Endothelial cell of umbilical vein (primary cell): ENCODE data around the gene NRGN. TPM values are rescaled to one million over a fixed set of nuclear protein-coding genes. Genes with fewer than 3 reads are reported as not detected.
A peak's percentile ranks its signal among the peaks of the same experiment; 100 is the strongest.

Experiments used
- BruUV-seq: library from RNA; stranded (reverse); fragments of 400-500 nt; replicated peaks from 2 replicates; lab custom pipeline; 2021; lab: Mats Ljungman, UMichigan
- CTCF ChIA-PET: fragments of 300-600, 350-600 bp; sonication (Branson Sonifier 250); formaldehyde crosslinking; loops from one replicate; lab custom pipeline; 2021; ENCODE audit warnings: antibody characterized with exemption, inconsistent platforms; lab: Charles Lee
- POLR2A ChIA-PET: fragments of 300-600, 350-600 bp; sonication (Branson Sonifier 250); formaldehyde crosslinking; loops from one replicate; lab custom pipeline; 2021; ENCODE audit warnings: antibody characterized with exemption, inconsistent platforms; lab: Charles Lee
- DNase-seq: peaks from one replicate; pipeline ENCODE4 v3.0.0-alpha.2; 2011; ENCODE audit warnings: low read depth, low spot score
- FAIRE-seq: peaks from 2 replicates; lab custom pipeline; 2011; peaks lifted over from hg19 to GRCh38; lab: Jason Lieb, UNC
- H2AFZ ChIP-seq: 2 replicates; pipeline ENCODE4 v1.6.0; 2012; ENCODE audit warnings: low read depth, low read length, control low read depth, inconsistent platforms
- H3K27ac ChIP-seq: 2 replicates; pipeline ENCODE4 v1.5.1; 2011; ENCODE audit warnings: low read depth, mild to moderate bottlenecking, control low read depth, low read length, moderate library complexity; ENCODE audit not compliant: insufficient read depth
- H3K27me3 ChIP-seq, 2 experiments: 2 replicates each; pipeline versions ENCODE4 v1.6.0 to v1.6.1; 2011; ENCODE audit warnings: low read length in 2 of 2, mixed read lengths in 1 of 2; ENCODE audit not compliant: control insufficient read depth in 2 of 2, insufficient read depth in 2 of 2
- H3K36me3 ChIP-seq, 2 experiments: 2 replicates in 1 of 2; 3 replicates in 1 of 2; pipeline ENCODE4 v1.5.1; 2011; ENCODE audit warnings: low read length in 2 of 2, mild to moderate bottlenecking in 1 of 2, moderate library complexity in 1 of 2; ENCODE audit not compliant: control insufficient read depth in 2 of 2, insufficient read depth in 2 of 2; ENCODE audit errors: extremely low read depth in 1 of 2
- H3K4me1 ChIP-seq: 3 replicates; pipeline ENCODE4 v1.5.1; 2011; ENCODE audit warnings: mild to moderate bottlenecking, low read length; ENCODE audit not compliant: control insufficient read depth, insufficient read depth; ENCODE audit errors: extremely low read depth
- H3K4me2 ChIP-seq: 2 replicates; pipeline ENCODE4 v1.6.1; 2011; ENCODE audit warnings: low read length, control low read depth, mixed read lengths; ENCODE audit not compliant: insufficient read depth
- H3K4me3 ChIP-seq, 3 experiments: fragments of 200-600 bp in 1 of 3; sonication (generic), shearing (Covaris generic) in 1 of 3; replicated peaks in 1 of 3; 2 replicates each; pipeline ENCODE4 v1.5.1; 2011 to 2016; ENCODE audit warnings: control low read depth in 3 of 3, low read length in 3 of 3, mild to moderate bottlenecking in 2 of 3, inconsistent platforms in 1 of 3, low read depth in 1 of 3, moderate library complexity in 1 of 3; ENCODE audit not compliant: insufficient read depth in 1 of 3
- H3K79me2 ChIP-seq: 2 replicates; pipeline ENCODE4 v1.6.0; 2012; ENCODE audit warnings: low read length, inconsistent platforms; ENCODE audit not compliant: control insufficient read depth, insufficient read depth
- H3K9ac ChIP-seq: replicated peaks from 2 replicates; pipeline ENCODE3; 2011; ENCODE audit warnings: low read length, control low read depth; ENCODE audit not compliant: insufficient read depth; ENCODE audit errors: extremely low read depth
- H3K9me1 ChIP-seq: replicated peaks from 3 replicates; pipeline ENCODE4 v1.6.0; 2011; ENCODE audit warnings: mild to moderate bottlenecking, low read length; ENCODE audit not compliant: control insufficient read depth, insufficient read depth; ENCODE audit errors: extremely low read depth
- H3K9me3 ChIP-seq: replicated peaks from 2 replicates; pipeline ENCODE4 v1.5.1; 2012; ENCODE audit warnings: low read length, inconsistent platforms; ENCODE audit not compliant: control insufficient read depth, insufficient read depth
- H4K20me1 ChIP-seq: replicated peaks from 2 replicates; pipeline ENCODE3; 2011; ENCODE audit warnings: mild to moderate bottlenecking, low read length; ENCODE audit not compliant: control insufficient read depth, insufficient read depth; ENCODE audit errors: extremely low read depth
- CTCF ChIP-seq, 2 donors: IDR thresholded peaks; 1 replicate in 1 of 2; 2 replicates in 1 of 2; pipeline ENCODE4 v1.5.1; 2011; ENCODE audit warnings: low read length in 2 of 2, mild to moderate bottlenecking in 2 of 2, moderate library complexity in 2 of 2, control low read depth in 1 of 2, inconsistent platforms in 1 of 2, low read depth in 1 of 2; ENCODE audit not compliant: insufficient read depth in 1 of 2; ENCODE audit errors: extremely low read depth in 1 of 2
- EZH2 ChIP-seq: IDR thresholded peaks from 2 replicates; pipeline ENCODE4 v1.6.1; 2012; ENCODE audit warnings: borderline replicate concordance, low read depth, mild to moderate bottlenecking, moderate library complexity, low read length, inconsistent platforms; ENCODE audit not compliant: severe bottlenecking
- FOS ChIP-seq: IDR thresholded peaks from 2 replicates; pipeline ENCODE4 v1.6.1; 2011; ENCODE audit warnings: mild to moderate bottlenecking, low read length, moderate library complexity, borderline replicate concordance; ENCODE audit not compliant: insufficient read depth
- GATA2 ChIP-seq: IDR thresholded peaks from 2 replicates; pipeline ENCODE4 v1.7.0; 2011; ENCODE audit warnings: low read depth, mild to moderate bottlenecking, moderate library complexity, mixed read lengths, low read length; ENCODE audit not compliant: insufficient read length, insufficient read depth
- JUN ChIP-seq: IDR thresholded peaks from 2 replicates; pipeline ENCODE4 v1.6.1; 2011; ENCODE audit warnings: borderline replicate concordance, low read depth; ENCODE audit not compliant: insufficient read length, insufficient read depth
- MAX ChIP-seq: IDR thresholded peaks from 2 replicates; pipeline ENCODE4 v1.6.1; 2011; ENCODE audit not compliant: insufficient read depth, insufficient read length
- MYC ChIP-seq: IDR thresholded peaks from one replicate; pipeline ENCODE4 v1.6.1; 2011; ENCODE audit warnings: mild to moderate bottlenecking, low read depth, low read length
- POLR2A ChIP-seq: IDR thresholded peaks from 2 replicates; pipeline ENCODE4 v1.6.1; 2012; ENCODE audit warnings: low read depth, mild to moderate bottlenecking, control low read depth, low read length
- POLR2AphosphoS5 ChIP-seq: IDR thresholded peaks from 2 replicates; pipeline ENCODE4 v1.6.1; 2012; ENCODE audit warnings: low read depth, mild to moderate bottlenecking, control low read depth, low read length, moderate library complexity; ENCODE audit not compliant: insufficient read depth
- dilution Hi-C: fragments of 300-500 bp; cut with MboI; formaldehyde crosslinking; loops from one replicate; pipeline ENCODE4 v1.15.0; 2019; ENCODE audit warnings: low sequenced_read_pairs; ENCODE audit not compliant: extremely low pct_ligation_motif_present
- intact Hi-C: fragments of 100-400 bp; cut with micrococcal nuclease; formaldehyde crosslinking; loops from one replicate; pipeline ENCODE4 v1.10.0; 2022
- polyA plus RNA-seq, 4 experiments: library from polyadenylated mRNA; depleted of rRNA in 3 of 4; stranded (reverse) in 3 of 4; unstranded in 1 of 4; fragments of >200 nt; gene quantifications; 2 replicates each; pipeline versions ENCODE4 v1.2.1 to v1.2.3, GENCODE V29; 2011 to 2012; ENCODE audit warnings: missing spikeins in 1 of 4
- total RNA-seq: library from RNA; stranded (reverse); gene quantifications from 2 replicates; pipeline ENCODE4 v1.2.3, GENCODE V29; 2021

NRGN gene
- total and polyA plus RNA-seq, 2 donors (not counting 3 experiments of a cell fraction or from before 2014, with no cell fraction given), result 29.1 to 33.5 TPM

GRCh38 chr11:124725719-124726105 is 14.0 kb upstream of the NRGN start:
- peak overlapping the region in 1 of 3 experiments; percentile 9 for H3K4me3 ChIP-seq
- no TSS peak for BruUV-seq
- H3K9me1 ChIP-seq, result no peaks in the 10 kb centered on the region
- peak overlapping the region; percentile 36 for H2AFZ ChIP-seq
- TF ChIP-seq MAX, result no peak
- peak; percentile 49 for TF ChIP-seq POLR2AphosphoS5
- TF ChIP-seq EZH2, result no peak
- peak; percentile 90 for TF ChIP-seq FOS
- TF ChIP-seq GATA2, result peak; percentile 55
- TF ChIP-seq MYC, result no peak
- TF ChIP-seq JUN, result peak; percentile 76
- TF ChIP-seq CTCF (IDR thresholded peaks at IDR 0.05; ENCODE audit: extremely low read depth in 1 of 2, insufficient read depth in 1 of 2, low read depth in 1 of 2, low read length in 2 of 2), result no peak
- TF ChIP-seq POLR2A, result peak; percentile 41
- no peaks in the 10 kb centered on the region for H3K36me3 ChIP-seq
- H3K9me3 ChIP-seq, result no peaks in the 10 kb centered on the region
- intact Hi-C loops, result loop anchor here (1.0 to 2.0 kb wide), 3 partner anchors 14 to 53 kb away; partner anchors contain the start of genes NRGN, SIAE and SPA17
- dilution Hi-C loops, result no loop called here
- H3K27ac ChIP-seq, result peak overlapping the region; percentile 77
- ChIA-PET CTCF (interaction anchor here (0.8 to 3.1 kb wide), 11 partner anchors 8 to 141 kb away, joined by 3 to 15 read pairs (median 5); partner anchors contain the start of genes ESAM, NRGN, SIAE and SPA17), POLR2A (no interaction called here)
- no peaks in the 10 kb centered on the region for H4K20me1 ChIP-seq
- H3K4me2 ChIP-seq, result peak overlapping the region; percentile 65
- no peaks in the 10 kb centered on the region for H3K27me3 ChIP-seq
- peaks cover 24% of the 10 kb centered on the region for H3K4me1 ChIP-seq
- FAIRE-seq (peak; percentile 93), DNase-seq (peak; percentile 75)
- H3K9ac ChIP-seq, result peak overlapping the region; percentile 35
- H3K79me2 ChIP-seq, result no peaks in the 10 kb centered on the region
